IMR-90 (cell line): ENCODE data around the gene STX16.

Experiments used
- CEBPB ChIP-seq: IDR thresholded peaks from 2 replicates; pipeline ENCODE4 v1.6.1; 2012; ENCODE audit warnings: low read depth, low read length, improper control_type of control experiment
- CTCF ChIP-seq: conservative IDR thresholded peaks from 2 replicates; pipeline ENCODE4 v1.5.1; 2012; ENCODE audit warnings: mild to moderate bottlenecking, low read depth, low read length, improper control_type of control experiment
- FOS ChIP-seq: fragments of 150-350 bp; IDR thresholded peaks from 2 replicates; pipeline ENCODE4 v1.6.1; 2016; ENCODE audit warnings: low read depth, low read length
- MAZ ChIP-seq: IDR thresholded peaks from 2 replicates; pipeline ENCODE4 v1.6.1; 2012; ENCODE audit warnings: low read depth, mild to moderate bottlenecking, low read length, improper control_type of control experiment, moderate library complexity, borderline replicate concordance
- MXI1 ChIP-seq: IDR thresholded peaks from 2 replicates; pipeline ENCODE4 v1.6.1; 2012; ENCODE audit warnings: low read depth, mild to moderate bottlenecking, low read length, moderate library complexity, borderline replicate concordance
- POLR2A ChIP-seq: IDR thresholded peaks from 2 replicates; pipeline ENCODE4 v1.6.1; 2012; ENCODE audit warnings: mild to moderate bottlenecking, low read depth, low read length
- RAD21 ChIP-seq: IDR thresholded peaks from 2 replicates; pipeline ENCODE4 v1.6.1; 2012; ENCODE audit warnings: low read length, improper control_type of control experiment
- RCOR1 ChIP-seq: IDR thresholded peaks from 2 replicates; pipeline ENCODE4 v1.6.1; 2012; ENCODE audit warnings: mild to moderate bottlenecking, low read length, improper control_type of control experiment; ENCODE audit not compliant: insufficient replicate concordance
- RFX5 ChIP-seq: IDR thresholded peaks from 2 replicates; pipeline ENCODE4 v1.8.0; 2012; ENCODE audit warnings: low read depth, mild to moderate bottlenecking, low read length, moderate library complexity
- SMC3 ChIP-seq: fragments of 150-350 bp; IDR thresholded peaks from 2 replicates; pipeline ENCODE4 v1.6.1; 2016; ENCODE audit warnings: low read depth, mild to moderate bottlenecking, antibody characterized with exemption, low read length, moderate library complexity
- TF ChIP-seq, protein P1 (sequence below): fragments of 150-350 bp; IDR thresholded peaks from 2 replicates; pipeline ENCODE4 v1.6.1; 2017; ENCODE audit warnings: mild to moderate bottlenecking, antibody characterized with exemption, low read length, low read depth

- TF ChIP-seq CTCF (peak; percentile 24; the same call in 1 of the 2 replicates), MXI1 (no peak), MAZ (no peak), RCOR1 (no peak), POLR2A (no peak), RFX5 (no peak), RAD21 (0 out of 2 replicates have a peak, but pooled peaks have one; percentile 11), CEBPB (no peak), SMC3 (no peak), FOS (no peak)
- TF ChIP-seq, protein P1, sequence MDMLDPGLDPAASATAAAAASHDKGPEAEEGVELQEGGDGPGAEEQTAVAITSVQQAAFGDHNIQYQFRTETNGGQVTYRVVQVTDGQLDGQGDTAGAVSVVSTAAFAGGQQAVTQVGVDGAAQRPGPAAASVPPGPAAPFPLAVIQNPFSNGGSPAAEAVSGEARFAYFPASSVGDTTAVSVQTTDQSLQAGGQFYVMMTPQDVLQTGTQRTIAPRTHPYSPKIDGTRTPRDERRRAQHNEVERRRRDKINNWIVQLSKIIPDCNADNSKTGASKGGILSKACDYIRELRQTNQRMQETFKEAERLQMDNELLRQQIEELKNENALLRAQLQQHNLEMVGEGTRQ = no peak
Observed at GRCh38 chr20:58636983-58637421, 14.1 kb upstream of the STX16 start.
